HEK293T (cell line): ENCODE measurements around the gene YTHDF2.
"Not testable (repeated sequence)": the region's sequence is repeated elsewhere in the genome, so short reads cannot be mapped to it uniquely, and the experiment has no call there.

ENCODE experiments used
- CTCF ChIA-PET: fragments of 350-600 bp; formaldehyde crosslinking; extraction: SDS; loops from one replicate; lab custom pipeline; 2021; ENCODE audit warnings: antibody characterized with exemption, inconsistent platforms; lab: Yijun Ruan, JAX
- POLR2A ChIA-PET: fragments of 350-600 bp; formaldehyde crosslinking; extraction: SDS; loops from one replicate; lab custom pipeline; 2020; ENCODE audit warnings: antibody characterized with exemption, inconsistent platforms; lab: Yijun Ruan, JAX
- DNase-seq: peaks from one replicate; pipeline ENCODE4 v3.0.0; 2012; ENCODE audit warnings: mixed read lengths; ENCODE audit errors: extremely low spot score
- ARNT ChIP-seq: fragments of 450-650 bp; IDR thresholded peaks from 2 replicates; pipeline ENCODE4 v1.6.1; 2017; ENCODE audit warnings: mild to moderate bottlenecking
- BHLHE40 ChIP-seq: fragments of 450-650 bp; IDR thresholded peaks from 2 replicates; pipeline ENCODE4 v1.6.1; 2016; ENCODE audit warnings: mild to moderate bottlenecking, moderate library complexity, borderline replicate concordance
- CTBP1 ChIP-seq: fragments of 450-650 bp; IDR thresholded peaks from 2 replicates; pipeline ENCODE4 v1.6.1; 2016; ENCODE audit warnings: borderline replicate concordance
- ELF4 ChIP-seq: fragments of 450-650 bp; IDR thresholded peaks from 2 replicates; pipeline ENCODE4 v1.6.1; 2017; ENCODE audit warnings: antibody characterized with exemption
- FOXA1 ChIP-seq: fragments of 450-650 bp; IDR thresholded peaks from 2 replicates; pipeline ENCODE4 v1.6.1; 2016; ENCODE audit warnings: mild to moderate bottlenecking
- FOXK2 ChIP-seq: fragments of 450-650 bp; IDR thresholded peaks from 2 replicates; pipeline ENCODE4 v1.6.1; 2016; ENCODE audit warnings: mild to moderate bottlenecking
- FOXM1 ChIP-seq: fragments of 450-650 bp; IDR thresholded peaks from 2 replicates; pipeline ENCODE4 v1.6.1; 2017; ENCODE audit warnings: mild to moderate bottlenecking, borderline replicate concordance
- HDGF ChIP-seq: fragments of 450-650 bp; IDR thresholded peaks from 2 replicates; pipeline ENCODE4 v1.6.1; 2017; ENCODE audit warnings: antibody characterized with exemption, borderline replicate concordance
- L3MBTL2 ChIP-seq: fragments of 450-650 bp; conservative IDR thresholded peaks from 2 replicates; pipeline ENCODE4 v1.6.1; 2016; ENCODE audit warnings: mild to moderate bottlenecking
- LEF1 ChIP-seq: fragments of 450-650 bp; IDR thresholded peaks from 2 replicates; pipeline ENCODE4 v1.6.1; 2017; ENCODE audit warnings: mild to moderate bottlenecking, borderline replicate concordance
- NFRKB ChIP-seq: fragments of 450-650 bp; IDR thresholded peaks from 2 replicates; pipeline ENCODE4 v1.6.1; 2016; ENCODE audit warnings: mild to moderate bottlenecking, moderate library complexity
- PKNOX1 ChIP-seq: fragments of 450-650 bp; IDR thresholded peaks from 2 replicates; pipeline ENCODE4 v1.6.1; 2016
- SP1 ChIP-seq: fragments of 450-650 bp; IDR thresholded peaks from 2 replicates; pipeline ENCODE4 v1.6.1; 2017
- SUZ12 ChIP-seq: fragments of 450-650 bp; IDR thresholded peaks from 2 replicates; pipeline ENCODE4 v1.6.1; 2016; ENCODE audit warnings: mild to moderate bottlenecking
- TARDBP ChIP-seq: fragments of 450-650 bp; IDR thresholded peaks from 2 replicates; pipeline ENCODE4 v1.6.1; 2016
- ZNF384 ChIP-seq: fragments of 450-650 bp; IDR thresholded peaks from 2 replicates; pipeline ENCODE4 v1.6.1; 2016

YTHDF2 gene

GRCh38 chr1:28789816-28790215 is 53.1 kb downstream of the YTHDF2 start:
- TF ChIP-seq ARNT = no peak
- no peak for TF ChIP-seq SUZ12
- no peak for TF ChIP-seq CTBP1
- TF ChIP-seq SP1 = no peak
- TF ChIP-seq TARDBP = no peak
- TF ChIP-seq NFRKB = no peak
- TF ChIP-seq FOXM1 = no peak
- no peak for TF ChIP-seq ZNF384
- TF ChIP-seq L3MBTL2 = no peak
- no peak for TF ChIP-seq ELF4
- no peak for TF ChIP-seq PKNOX1
- TF ChIP-seq LEF1 = no peak
- no peak for TF ChIP-seq HDGF
- TF ChIP-seq FOXA1 = no peak
- TF ChIP-seq FOXK2 = no peak
- ChIA-PET CTCF (interaction anchor here (0.6 to 1.0 kb wide), 2 partner anchors 92 to 157 kb away, joined by 3 to 6 read pairs; no protein-coding TSS in a partner anchor), POLR2A (no interaction called here)
- DNase-seq = no peak

- POLR2A ChIA-PET = interaction anchor here (1.6 kb wide), 1 partner anchor 8 kb away, joined by 5 read pairs; no protein-coding TSS in a partner anchor
- CTCF ChIA-PET = interaction anchor here (1.0 kb wide), 2 partner anchors 87 to 92 kb away, joined by 3 to 4 read pairs; no protein-coding TSS in a partner anchor
- no peak for TF ChIP-seq SUZ12
- no peak for TF ChIP-seq ARNT
- no peak for TF ChIP-seq LEF1
- no peak for TF ChIP-seq ZNF384
- no peak for TF ChIP-seq CTBP1
- no peak for TF ChIP-seq PKNOX1
- TF ChIP-seq FOXA1 = no peak
- TF ChIP-seq NFRKB = no peak
- TF ChIP-seq SP1 = no peak
- no peak for TF ChIP-seq ELF4
- no peak for TF ChIP-seq BHLHE40
- no peak for TF ChIP-seq L3MBTL2
- no peak for TF ChIP-seq TARDBP
- TF ChIP-seq HDGF = no peak
- no peak for DNase-seq
Measured at GRCh38 chr1:28790377-28791035, 53.8 kb downstream of the YTHDF2 start.

GRCh38 chr1:28791929-28792328 is 55.2 kb downstream of the YTHDF2 start:
- CTCF ChIA-PET = interaction anchor here (1.0 kb wide), 1 partner anchor 103 kb away, joined by 3 read pairs; no protein-coding TSS in a partner anchor
- POLR2A ChIA-PET = interaction anchor here (1.6 kb wide), 1 partner anchor 10 kb away, joined by 5 read pairs; no protein-coding TSS in a partner anchor
- not testable (repeated sequence) for DNase-seq

GRCh38 chr1:28792644-28793121 is 55.9 kb downstream of the YTHDF2 start:
- DNase-seq = peak; percentile 65
- ChIA-PET POLR2A (interaction anchor here (0.7 kb wide), 1 partner anchor 56 kb away, joined by 3 read pairs; the partner anchor contains the start of gene YTHDF2), CTCF (interaction anchor here (0.6 to 1.0 kb wide), 3 partner anchors 14 to 102 kb away, joined by 3 to 7 read pairs (median 5); no protein-coding TSS in a partner anchor)
- TF ChIP-seq ELF4 (no peak), ZNF384 (peak; percentile 98)

GRCh38 chr1:28794582-28794981 is 57.8 kb downstream of the YTHDF2 start:
- DNase-seq, POLR2A ChIA-PET: not testable (repeated sequence)
- CTCF ChIA-PET = interaction anchor here (1.3 kb wide), 1 partner anchor 82 kb away, joined by 7 read pairs; no protein-coding TSS in a partner anchor

- CTCF ChIA-PET = interaction anchor here (1.0 to 2.1 kb wide), 2 partner anchors 12 to 80 kb away, joined by 6 to 7 read pairs; no protein-coding TSS in a partner anchor
- TF ChIP-seq FOXA1 (no peak), FOXM1 (no peak)
- DNase-seq = no peak
- POLR2A ChIA-PET = interaction anchor here (1.2 kb wide), 1 partner anchor 148 kb away, joined by 4 read pairs; the partner anchor contains the start of gene RNU11
Measured at GRCh38 chr1:28796352-28797211, 59.8 kb downstream of the YTHDF2 start.

- no peak for DNase-seq
- POLR2A ChIA-PET = no interaction called here
- TF ChIP-seq ZNF384 (no peak), PKNOX1 (no peak), SUZ12 (no peak), CTBP1 (no peak), FOXM1 (no peak), L3MBTL2 (no peak), FOXA1 (no peak)
- CTCF ChIA-PET = no interaction called here
Measured at GRCh38 chr1:28800324-28800723, 63.6 kb downstream of the YTHDF2 start.
